HepG2 (cell line): ENCODE data around the gene TTC22. TPM values are rescaled to one million over a fixed set of nuclear protein-coding genes. Genes with fewer than 3 reads are reported as not detected.

ENCODE experiments used
- ATAC-seq: fragments of 200-7000 bp; cut with Tn5 transposase; 3 replicates; pipeline ENCODE4 v1.9.1; 2020; ENCODE audit warnings: mild to moderate bottlenecking, moderate library complexity
- BruUV-seq: library from RNA; stranded (reverse); fragments of 400-500 nt; replicated peaks from 2 replicates; lab custom pipeline; 2021; lab: Mats Ljungman, UMichigan
- CTCF ChIA-PET: fragments of 300-600 bp; formaldehyde crosslinking; extraction: SDS; loops from one replicate; lab custom pipeline; 2021; ENCODE audit warnings: low total read pairs, inconsistent platforms, low intra/inter-chr PET ratio; lab: Yijun Ruan, JAX
- POLR2A ChIA-PET: fragments of 350-600 bp; sonication (Branson Sonifier 250); formaldehyde crosslinking; loops from one replicate; lab custom pipeline; 2020; ENCODE audit warnings: antibody characterized with exemption, inconsistent platforms; lab: Yijun Ruan, JAX
- DNase-seq: peaks from one replicate; pipeline ENCODE4 v3.0.0-alpha.2; 2015; ENCODE audit warnings: low spot score
- FAIRE-seq: peaks from 3 replicates; lab custom pipeline; 2011; peaks lifted over from hg19 to GRCh38; lab: Jason Lieb, UNC
- H2AFZ ChIP-seq: one replicate; pipeline ENCODE4 v1.6.1; 2011; ENCODE audit warnings: low read length, inconsistent platforms
- H3K27ac ChIP-seq: fragments of 300-600 bp; 3 replicates; pipeline ENCODE4 v1.8.0; 2011; ENCODE audit warnings: mixed run types, mild to moderate bottlenecking, mixed read lengths, low read length, inconsistent platforms; ENCODE audit not compliant: insufficient read depth; ENCODE audit errors: extremely low read length
- H3K27me3 ChIP-seq, 2 experiments: fragments of 200-600 bp in 1 of 2; 2 replicates in 1 of 2; 3 replicates in 1 of 2; pipeline versions ENCODE4 v1.6.0 to v1.8.0; 2011; ENCODE audit warnings: low read length in 2 of 2, mild to moderate bottlenecking in 2 of 2, moderate library complexity in 2 of 2, inconsistent platforms in 1 of 2; ENCODE audit not compliant: insufficient read depth in 2 of 2, control insufficient read depth in 1 of 2
- H3K36me3 ChIP-seq, 2 experiments: fragments of 200-600 bp in 1 of 2; replicated peaks in 1 of 2; 2 replicates in 1 of 2; 3 replicates in 1 of 2; pipeline versions ENCODE4 v1.5.1 to v1.8.0; 2011; ENCODE audit warnings: low read length in 2 of 2, inconsistent platforms in 1 of 2; ENCODE audit not compliant: insufficient read depth in 2 of 2, control insufficient read depth in 1 of 2
- H3K4me1 ChIP-seq: 2 replicates; pipeline ENCODE4 v1.5.1; 2012; ENCODE audit warnings: low read length, inconsistent platforms; ENCODE audit not compliant: insufficient read depth
- H3K4me2 ChIP-seq: 2 replicates; pipeline ENCODE4 v1.6.0; 2011; ENCODE audit warnings: low read depth, low read length, inconsistent platforms
- H3K4me3 ChIP-seq, 3 experiments: fragments of 200-600 bp in 1 of 3; sonication (generic), shearing (Covaris generic) in 1 of 3; replicated peaks in 1 of 3; 2 replicates each; pipeline ENCODE4 v1.5.1; 2011 to 2016; ENCODE audit warnings: low read length in 3 of 3, inconsistent platforms in 2 of 3, low read depth in 2 of 3, mild to moderate bottlenecking in 2 of 3, control low read depth in 1 of 3, mixed read lengths in 1 of 3; ENCODE audit not compliant: insufficient read depth in 1 of 3
- H3K79me2 ChIP-seq: one replicate; pipeline ENCODE4 v1.6.1; 2011; ENCODE audit warnings: low read length, inconsistent platforms; ENCODE audit not compliant: insufficient read depth
- H3K9ac ChIP-seq: 2 replicates; pipeline ENCODE4 v1.6.0; 2011; ENCODE audit warnings: mild to moderate bottlenecking, low read depth, low read length, inconsistent platforms; ENCODE audit not compliant: insufficient read depth
- H3K9me3 ChIP-seq: 2 replicates; pipeline ENCODE4 v1.5.1; 2012; ENCODE audit warnings: mild to moderate bottlenecking, low read length
- H4K20me1 ChIP-seq: 2 replicates; pipeline ENCODE4 v1.6.0; 2011; ENCODE audit warnings: inconsistent platforms, mild to moderate bottlenecking, low read length, moderate library complexity; ENCODE audit not compliant: insufficient read depth
- CEBPZ ChIP-seq: IDR thresholded peaks from 2 replicates; pipeline ENCODE4 v1.6.1; 2012; ENCODE audit warnings: low read length, improper control_type of control experiment
- FOXO1 ChIP-seq: sonication (generic); formaldehyde crosslinking; IDR thresholded peaks from 2 replicates; pipeline ENCODE4 v1.4.0; 2020; ENCODE audit warnings: missing genetic modification reagents
- FOXP1 ChIP-seq, 2 experiments: fragments of 450-650 bp in 1 of 2; IDR thresholded peaks; 2 replicates each; pipeline ENCODE4 v1.6.1; 2017 to 2018; ENCODE audit warnings: antibody characterized with exemption in 1 of 2
- MAZ ChIP-seq, 2 experiments: sonication (generic) in 1 of 2; formaldehyde crosslinking in 1 of 2; IDR thresholded peaks; 2 replicates each; pipeline versions ENCODE4 v1.5.0 to v1.6.1; 2012 to 2020; ENCODE audit warnings: low read depth in 2 of 2, mild to moderate bottlenecking in 2 of 2, borderline replicate concordance in 1 of 2, improper control_type of control experiment in 1 of 2, low read length in 1 of 2, missing genetic modification reagents in 1 of 2, moderate library complexity in 1 of 2
- MIER2 ChIP-seq: IDR thresholded peaks from 2 replicates; pipeline ENCODE4 v1.6.1; 2016; ENCODE audit warnings: missing biosample characterization, missing genetic modification reagents
- MZF1 ChIP-seq: sonication (generic); formaldehyde crosslinking; IDR thresholded peaks from 2 replicates; pipeline ENCODE4 v1.8.1; 2023; ENCODE audit warnings: mild to moderate bottlenecking, missing genetic modification reagents, borderline replicate concordance
- NFE2 ChIP-seq: sonication (generic); formaldehyde crosslinking; IDR thresholded peaks from 2 replicates; pipeline ENCODE4 v1.4.0; 2020; ENCODE audit warnings: missing genetic modification reagents
- POLR2AphosphoS2 ChIP-seq: IDR thresholded peaks from 2 replicates; pipeline ENCODE4 v1.6.1; 2011; ENCODE audit warnings: low read depth, low read length, improper control_type of control experiment
- PRPF4 ChIP-seq: fragments of 200-400 bp; formaldehyde crosslinking; IDR thresholded peaks from 2 replicates; pipeline ENCODE4 v1.6.1; 2016; ENCODE audit warnings: low read length, low read depth; ENCODE audit not compliant: poor library complexity, severe bottlenecking
- RXRA ChIP-seq: sonication (generic); formaldehyde crosslinking; IDR thresholded peaks from 2 replicates; pipeline ENCODE4 v1.5.1; 2020; ENCODE audit warnings: missing genetic modification reagents
- TBP ChIP-seq: sonication (generic); formaldehyde crosslinking; IDR thresholded peaks from 2 replicates; pipeline ENCODE4 v1.5.0; 2020; ENCODE audit warnings: missing genetic modification reagents
- TFDP2 ChIP-seq: sonication (generic); formaldehyde crosslinking; IDR thresholded peaks from 2 replicates; pipeline ENCODE4 v1.4.0; 2020; ENCODE audit warnings: missing genetic modification reagents
- ZNF274 ChIP-seq: sonication (generic); formaldehyde crosslinking; IDR thresholded peaks from 2 replicates; pipeline ENCODE4 v1.5.1; 2020; ENCODE audit warnings: mild to moderate bottlenecking, missing genetic modification reagents
- ZNF512B ChIP-seq: sonication (generic); formaldehyde crosslinking; IDR thresholded peaks from 2 replicates; pipeline ENCODE4 v1.5.1; 2020; ENCODE audit warnings: missing genetic modification reagents, mild to moderate bottlenecking, borderline replicate concordance
- WGBS: methylation state at CpG from one replicate; pipeline ENCODE4 v1.1.6; 2017; ENCODE audit warnings: low lambda C conversion rate; 5-methylcytosine and 5-hydroxymethylcytosine counted together
- in situ Hi-C: cut with HindIII; loops from 2 replicates; pipeline ENCODE4 v1.10.0; 2017; ENCODE audit warnings: low pct_unique_long_range_greater_than_20kb; ENCODE audit not compliant: extremely low pct_ligation_motif_present
- intact Hi-C: fragments of 100-400 bp; cut with micrococcal nuclease; formaldehyde crosslinking; loops from one replicate; pipeline ENCODE4 v1.10.0; 2022; ENCODE audit not compliant: unreplicated experiment
- polyA plus RNA-seq, 8 experiments: library from polyadenylated mRNA; depleted of rRNA in 3 of 8; stranded (reverse) in 7 of 8; unstranded in 1 of 8; fragments of >200 nt; fragmentation: Illumina TruSeq in 4 of 8; extraction: Trizol in 4 of 8; gene quantifications; 2 replicates each; pipeline versions ENCODE4 v1.2.1 to v1.2.3, GENCODE V29; 2011 to 2016; ENCODE audit warnings: low read depth in 4 of 8, missing spikeins in 1 of 8, mixed read lengths in 1 of 8; ENCODE audit not compliant: insufficient read depth in 1 of 8
- total RNA-seq, 5 experiments: library from RNA; depleted of rRNA; stranded (reverse); fragments of >200 nt; fragmentation: Illumina TruSeq; extraction: Trizol; gene quantifications; 2 replicates each; pipeline ENCODE4 v1.2.3, GENCODE V29; 2016; ENCODE audit warnings: low read depth in 1 of 5

TTC22 gene
- total and polyA plus RNA-seq, 2 of the 13 experiments (the other 11 are each of a cell fraction or from before 2014, with no cell fraction given): not detected

GRCh38 chr1:54812801-54813484, 11.8 kb upstream of the TTC22 start:
- BruUV-seq: no TSS peak
- POLR2A ChIA-PET: no interaction called here
- no peaks in the 10 kb centered on the region for H3K36me3 ChIP-seq

More at GRCh38 chr1:54812801-54813484, 11.8 kb upstream of the TTC22 start:
- DNase-seq (no peak), ATAC-seq (no peak), FAIRE-seq (no peak)
- H3K4me3 ChIP-seq: no peak overlapping the region
- H3K27ac ChIP-seq: no peak overlapping the region
- no peak overlapping the region for H2AFZ ChIP-seq
- in situ Hi-C loops (loop anchor here (5.0 to 10.0 kb wide), 2 partner anchors 141 to 182 kb away; partner anchors contain the start of gene BSND), intact Hi-C loops (no loop called here)
- no peaks in the 10 kb centered on the region for H3K79me2 ChIP-seq
- H3K9ac ChIP-seq: no peak overlapping the region
- H3K9me3 ChIP-seq: no peaks in the 10 kb centered on the region
- no peak overlapping the region for H3K4me2 ChIP-seq
- no peak for TF ChIP-seq ZNF274 (CRISPR knock-in tag)
- TF ChIP-seq NFE2: no peak
- TF ChIP-seq MIER2: no peak
- TF ChIP-seq ZNF512B: no peak
- TF ChIP-seq POLR2AphosphoS2: no peak
- TF ChIP-seq FOXO1 (CRISPR knock-in tag): no peak
- no peak for TF ChIP-seq TFDP2 (CRISPR knock-in tag)
- TF ChIP-seq MZF1: no peak
- TF ChIP-seq PRPF4: no peak
- no peak for TF ChIP-seq RXRA (CRISPR knock-in tag)
- no peak for TF ChIP-seq CEBPZ
- no peak for TF ChIP-seq FOXP1 (IDR thresholded peaks at IDR 0.05)
- TF ChIP-seq FOXP1 (CRISPR knock-in tag; IDR thresholded peaks at IDR 0.05): no peak
- TF ChIP-seq MAZ (IDR thresholded peaks at IDR 0.05; ENCODE audit: borderline replicate concordance, low read depth, low read length): no peak
- TF ChIP-seq MAZ (CRISPR knock-in tag; IDR thresholded peaks at IDR 0.05; ENCODE audit: low read depth): no peak
- no peak for TF ChIP-seq TBP (CRISPR knock-in tag)
- H3K4me1 ChIP-seq: peaks cover 46% of the 10 kb centered on the region
- CTCF ChIA-PET: no interaction called here
- H4K20me1 ChIP-seq: no peaks in the 10 kb centered on the region
- 42% methylated on average over 13 of the region's 13 CpGs for WGBS
- H3K27me3 ChIP-seq: peaks cover 6 to 44% of the 10 kb centered on the region in 2 experiments; a peak in 4 of 5 replicates
